Activated CD8-positive, alpha-beta T cell treated with anti-CD3 and anti-CD28 coated beads for 36 hours (primary cell): ENCODE measurements around the gene UGT1A7. TPM values are rescaled to one million over a fixed set of nuclear protein-coding genes. Genes with fewer than 3 reads are reported as not detected.

ENCODE experiments used
- ATAC-seq: fragments of 200-7000 bp; cut with Tn5 transposase; one replicate; pipeline ENCODE4 v1.10.0; 2021; ENCODE audit warnings: mild to moderate bottlenecking, moderate library complexity
- CTCF ChIA-PET: fragments of 350-600 bp; sonication (Branson Sonifier 250); formaldehyde crosslinking; loops from one replicate; lab custom pipeline; 2021; ENCODE audit warnings: antibody characterized with exemption; lab: Charles Lee
- POLR2A ChIA-PET: fragments of 350-600 bp; sonication (Branson Sonifier 250); formaldehyde crosslinking; loops from one replicate; lab custom pipeline; 2021; ENCODE audit warnings: antibody characterized with exemption; lab: Charles Lee
- DNase-seq: peaks from one replicate; pipeline ENCODE4 v3.0.0-alpha.2; 2020
- H3K27ac Mint-ChIP-seq: one replicate; pipeline ENCODE4 v1.8.0; 2021; ENCODE audit warnings: mild to moderate bottlenecking, mixed read lengths
- H3K27me3 Mint-ChIP-seq: one replicate; pipeline ENCODE4 v1.8.0; 2021; ENCODE audit warnings: mixed read lengths
- H3K36me3 Mint-ChIP-seq: one replicate; pipeline ENCODE4 v1.8.0; 2021; ENCODE audit warnings: low read depth, mixed read lengths
- H3K4me1 Mint-ChIP-seq: one replicate; pipeline ENCODE4 v1.8.0; 2021; ENCODE audit warnings: low read depth, mixed read lengths
- H3K4me3 Mint-ChIP-seq: one replicate; pipeline ENCODE4 v1.8.0; 2021; ENCODE audit warnings: mild to moderate bottlenecking, moderate library complexity, mixed read lengths
- H3K9me3 Mint-ChIP-seq: one replicate; pipeline ENCODE4 v1.8.0; 2021; ENCODE audit warnings: mixed read lengths
- CTCF ChIP-seq: fragments of 200-600 bp; IDR thresholded peaks from one replicate; pipeline ENCODE4 v1.8.0; 2022; ENCODE audit warnings: antibody characterized with exemption, mild to moderate bottlenecking
- intact Hi-C: fragments of 100-400 bp; cut with micrococcal nuclease; formaldehyde crosslinking; loops from one replicate; pipeline ENCODE4 v1.10.0; 2022
- total RNA-seq, 2 experiments: library from RNA; stranded (reverse); gene quantifications; one replicate each; pipeline ENCODE4 v1.2.3, GENCODE V29; 2021

Gene UGT1A7
- total RNA-seq, 2 experiments from 2014 or later: not detected

DNA sequence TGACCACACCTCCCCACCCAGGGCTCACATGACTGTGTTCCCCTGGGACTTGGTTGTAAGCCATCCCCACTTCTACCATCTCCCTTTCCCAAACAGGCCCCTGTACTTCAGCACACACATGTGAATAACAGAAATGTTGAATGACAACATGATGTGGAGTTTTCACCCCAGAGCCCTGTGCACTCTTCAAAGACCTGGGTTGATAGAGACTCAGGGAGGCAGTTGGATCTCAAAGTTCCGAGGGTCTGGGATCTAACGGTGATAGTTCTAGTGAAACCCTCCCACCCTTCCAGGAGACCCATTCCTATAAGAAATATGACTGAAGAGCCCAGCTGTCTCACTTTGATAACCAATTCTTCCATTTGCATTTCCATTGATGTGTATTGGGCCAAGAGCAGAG is 96.3 kb downstream of the UGT1A7 start, which contains the start of gene MROH2A:
MROH2A (plus strand) TSS at position 301 of the 400 bp plus-strand sequence. CDS start 1,029 bp downstream, outside the sequence.
- no peak for ATAC-seq
- ChIA-PET CTCF (no interaction called here), POLR2A (no interaction called here)
- intact Hi-C loops: no loop called here
- H3K36me3 Mint-ChIP-seq: no peaks in the 10 kb centered on the region
- peaks cover 16% of the 10 kb centered on the region for H3K27me3 Mint-ChIP-seq
- H3K27ac Mint-ChIP-seq: no peak within 1 kb of the TSS
- H3K4me1 Mint-ChIP-seq: no peaks in the 10 kb centered on the region
- no peak for TF ChIP-seq CTCF
- H3K9me3 Mint-ChIP-seq: peaks cover 4% of the 10 kb centered on the region
- H3K4me3 Mint-ChIP-seq: no peak within 1 kb of the TSS
- no peak for DNase-seq

GRCh38 chr2:233779722-233780121 is 98.0 kb downstream of the UGT1A7 start:
- H3K4me1 Mint-ChIP-seq: no peaks in the 10 kb centered on the region
- ChIA-PET POLR2A (no interaction called here), CTCF (no interaction called here)
- H3K36me3 Mint-ChIP-seq: no peaks in the 10 kb centered on the region
- no peak overlapping the region for H3K4me3 Mint-ChIP-seq
- H3K27ac Mint-ChIP-seq: no peak overlapping the region
- intact Hi-C loops: no loop called here
- H3K9me3 Mint-ChIP-seq: peaks cover 4% of the 10 kb centered on the region
- peaks cover 17% of the 10 kb centered on the region for H3K27me3 Mint-ChIP-seq
- no peak for TF ChIP-seq CTCF
- ATAC-seq (no peak), DNase-seq (no peak)

DNA sequence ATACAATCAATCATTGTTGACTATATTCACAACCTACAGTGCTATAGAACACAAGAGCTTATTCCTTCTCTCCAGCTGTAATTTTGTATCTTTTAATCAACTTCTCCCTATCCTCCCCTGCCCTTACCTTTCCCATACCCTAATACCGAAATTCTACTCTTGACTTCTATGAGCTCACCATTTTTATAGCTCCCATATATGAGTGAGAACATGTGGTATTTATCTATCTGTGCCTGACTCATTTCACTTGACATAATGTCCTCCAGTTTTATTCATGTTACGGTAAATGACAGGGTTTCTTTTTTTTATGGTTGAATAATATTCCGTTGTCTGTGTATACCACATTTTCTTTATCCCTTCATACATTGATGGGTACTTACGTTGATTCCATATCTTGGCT is 99.1 kb downstream of the UGT1A7 start:
- DNase-seq: no peak
- H3K4me1 Mint-ChIP-seq: no peaks in the 10 kb centered on the region
- H3K4me3 Mint-ChIP-seq: no peak overlapping the region
- H3K27me3 Mint-ChIP-seq: peaks cover 17% of the 10 kb centered on the region
- intact Hi-C loops: no loop called here
- CTCF ChIA-PET: no interaction called here
- ATAC-seq: no peak
- no peak overlapping the region for H3K27ac Mint-ChIP-seq
- POLR2A ChIA-PET: no interaction called here
- no peak for TF ChIP-seq CTCF
- peaks cover 4% of the 10 kb centered on the region for H3K9me3 Mint-ChIP-seq
- peaks cover 3% of the 10 kb centered on the region for H3K36me3 Mint-ChIP-seq

DNA sequence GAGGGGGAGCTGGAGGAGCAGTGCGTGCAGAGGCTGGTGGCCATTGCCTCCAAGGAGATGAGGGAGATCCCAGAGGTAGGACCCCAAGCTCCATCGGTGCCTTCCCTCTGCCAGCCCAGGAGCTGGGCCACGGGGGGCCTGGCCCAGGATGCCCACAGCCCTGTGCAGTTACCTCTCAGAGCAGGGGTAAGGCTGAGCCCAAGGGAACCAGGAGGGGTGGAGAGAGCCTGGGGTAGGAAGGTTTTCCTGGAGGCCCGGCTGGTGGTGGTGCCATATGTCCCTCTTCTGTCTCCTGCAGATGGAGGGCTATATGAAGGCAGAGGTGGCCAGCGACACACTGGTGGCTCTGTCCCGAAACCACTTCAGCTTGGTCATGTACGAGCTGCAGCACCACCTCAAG is 107.9 kb downstream of the UGT1A7 start:
- peaks cover 3% of the 10 kb centered on the region for H3K9me3 Mint-ChIP-seq
- no peak for ATAC-seq
- no peak for DNase-seq
- no peaks in the 10 kb centered on the region for H3K4me1 Mint-ChIP-seq
- H3K27me3 Mint-ChIP-seq: peaks cover 4% of the 10 kb centered on the region
- TF ChIP-seq CTCF: no peak
- CTCF ChIA-PET: no interaction called here
- H3K4me3 Mint-ChIP-seq: no peak overlapping the region
- peaks cover 3% of the 10 kb centered on the region for H3K36me3 Mint-ChIP-seq
- H3K27ac Mint-ChIP-seq: no peak overlapping the region
- intact Hi-C loops: no loop called here
- POLR2A ChIA-PET: no interaction called here

DNA sequence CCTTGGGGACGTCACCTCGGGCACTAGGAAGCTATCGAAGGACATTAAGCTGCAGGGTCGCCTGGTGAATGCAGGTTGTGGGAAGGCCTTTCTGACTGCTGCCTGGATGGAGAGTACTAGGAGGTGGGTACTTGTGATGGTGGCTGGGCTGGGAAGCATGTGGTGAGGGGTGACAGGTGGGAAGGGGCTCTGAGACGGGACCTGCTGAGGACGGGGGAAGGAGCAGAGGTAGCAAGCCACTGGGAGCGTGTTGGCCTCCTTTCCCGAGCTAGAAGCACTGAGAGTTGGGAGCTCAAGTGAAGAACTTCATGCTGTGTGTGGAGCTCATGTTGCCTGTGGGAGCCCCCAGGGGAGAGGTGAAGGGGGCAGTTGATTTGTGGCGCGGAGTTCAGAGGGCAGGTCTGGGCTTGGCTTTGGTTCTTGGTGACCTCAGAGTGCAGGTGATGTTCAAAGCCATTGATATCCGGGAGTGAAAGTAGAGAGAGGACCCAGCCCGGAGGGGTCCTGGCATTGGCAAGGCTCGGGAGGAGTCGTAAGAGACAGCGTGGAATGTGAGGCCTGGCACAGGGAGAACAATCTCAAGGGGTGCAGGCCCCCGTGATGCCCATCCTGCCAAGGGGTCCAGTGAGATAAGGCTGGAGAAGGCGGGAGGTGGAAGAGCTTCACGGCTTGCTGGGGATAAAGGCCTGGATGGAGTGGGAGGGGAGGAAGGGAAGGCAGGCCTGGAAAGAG is 109.6 kb downstream of the UGT1A7 start:
- CTCF ChIA-PET: no interaction called here
- intact Hi-C loops: no loop called here
- ATAC-seq: no peak
- no peak for DNase-seq
- Mint-ChIP-seq H3K27ac (no peak overlapping the region), H3K36me3 (no peaks in the 10 kb centered on the region), H3K9me3 (peaks cover 2% of the 10 kb centered on the region), H3K27me3 (no peaks in the 10 kb centered on the region), H3K4me1 (no peaks in the 10 kb centered on the region), H3K4me3 (no peak overlapping the region)
- TF ChIP-seq CTCF: no peak
- POLR2A ChIA-PET: no interaction called here
